Small intestine (tissue), 16 donors: ENCODE measurements around the gene SLC25A1. TPM values are rescaled to one million over a fixed set of nuclear protein-coding genes. Genes with fewer than 3 reads are reported as not detected.

Source experiments
- DNase-seq, 2 donors: peaks; one replicate each; pipeline versions ENCODE4 v3.0.0 to v3.0.0-alpha.2; 2013
- FAIRE-seq: peaks from 2 replicates; lab custom pipeline; 2012; peaks lifted over from hg19 to GRCh38; lab: Jason Lieb, UNC
- H3K27ac ChIP-seq, 3 donors: one replicate each; pipeline ENCODE4 v1.5.1; 2013; ENCODE audit warnings: low read length in 2 of 3, mild to moderate bottlenecking in 2 of 3, control low read depth in 1 of 3, inconsistent platforms in 1 of 3, low read depth in 1 of 3, moderate library complexity in 1 of 3
- H3K27me3 ChIP-seq, 3 donors: one replicate each; pipeline ENCODE4 v1.6.1; 2013; ENCODE audit warnings: low read length in 3 of 3, inconsistent platforms in 1 of 3; ENCODE audit not compliant: control insufficient read depth in 3 of 3, insufficient read depth in 3 of 3
- H3K36me3 ChIP-seq, 3 donors: one replicate each; pipeline ENCODE4 v1.6.1; 2013; ENCODE audit warnings: low read length in 3 of 3, inconsistent platforms in 1 of 3, low read depth in 1 of 3, mild to moderate bottlenecking in 1 of 3, moderate library complexity in 1 of 3; ENCODE audit not compliant: control insufficient read depth in 3 of 3, insufficient read depth in 2 of 3
- H3K4me1 ChIP-seq, 3 donors: one replicate each; pipeline ENCODE4 v1.6.1; 2013; ENCODE audit warnings: low read length in 2 of 3, inconsistent platforms in 1 of 3, low read depth in 1 of 3, mild to moderate bottlenecking in 1 of 3, moderate library complexity in 1 of 3; ENCODE audit not compliant: control insufficient read depth in 3 of 3, insufficient read depth in 2 of 3
- H3K4me3 ChIP-seq, 3 donors: one replicate each; pipeline ENCODE4 v1.5.1; 2013; ENCODE audit warnings: low read length in 3 of 3, control low read depth in 1 of 3, inconsistent platforms in 1 of 3, low read depth in 1 of 3, mild to moderate bottlenecking in 1 of 3, moderate library complexity in 1 of 3
- H3K9me3 ChIP-seq, 2 donors: one replicate each; pipeline ENCODE4 v1.6.1; 2013; ENCODE audit warnings: low read depth in 1 of 2, low read length in 1 of 2; ENCODE audit not compliant: control insufficient read depth in 2 of 2, insufficient read depth in 1 of 2
- WGBS, 3 donors: extraction: QIAGEN DNeasy Blood & Tissue Kit; methylation state at CpG; one replicate each; pipeline ENCODE4 v1.1.7; 2013; 5-methylcytosine and 5-hydroxymethylcytosine counted together
- long read RNA-seq, 10 donors: transcript quantifications; one replicate each; lab custom pipeline, GENCODE V29; 2026
- polyA plus RNA-seq, 4 donors: library from polyadenylated mRNA; stranded (reverse) in 3 of 4; unstranded in 1 of 4; fragments of 200-250 nt in 3 of 4; fragments of 120-200 nt in 1 of 4; gene quantifications; one replicate each; pipeline versions ENCODE4 v1.2.1 to v1.2.3, GENCODE V29; 2013
- donor health status: healthy with polysubstance abuse.
- donor health status: control.
- donor health status: control.
- donor health status: Bipolar disorder and iron deficiency.
- donor health status: healthy.

Gene SLC25A1
- 100 to 1,000 TPM; 116 to 227 (median 167) TPM for polyA plus RNA-seq
- long read RNA-seq, donor 1, transcript SLC25A1-201 (9 exons, 1,648 nt): major isoform, 125 of 151 reads
- long read RNA-seq, donor 1, partial matches to known transcripts: 22 of 151 reads
- long read RNA-seq, donor 1, other reads (novel, unspliced or antisense): 0 of 151 reads
- long read RNA-seq, donor 2, transcript SLC25A1-201 (9 exons, 1,648 nt): major isoform, 33 of 33 reads
- long read RNA-seq, donor 2, partial matches to known transcripts: 0 of 33 reads
- long read RNA-seq, donor 2, other reads (novel, unspliced or antisense): 0 of 33 reads
- long read RNA-seq, donor 3, transcript SLC25A1-201 (9 exons, 1,648 nt): major isoform, 40 of 49 reads
- long read RNA-seq, donor 3, partial matches to known transcripts: 9 of 49 reads
- long read RNA-seq, donor 3, other reads (novel, unspliced or antisense): 0 of 49 reads
- long read RNA-seq, donor 4, partial matches to known transcripts: 0 of 3 reads
- long read RNA-seq, donor 4, other reads (novel, unspliced or antisense): 0 of 3 reads
- long read RNA-seq, donor 5, transcript SLC25A1-201 (9 exons, 1,648 nt): major isoform, 15 of 15 reads
- long read RNA-seq, donor 5, partial matches to known transcripts: 0 of 15 reads
- long read RNA-seq, donor 5, other reads (novel, unspliced or antisense): 0 of 15 reads
- long read RNA-seq, donor 6, transcript SLC25A1-201 (9 exons, 1,648 nt): major isoform, 47 of 96 reads
- long read RNA-seq, donor 6, partial matches to known transcripts: 43 of 96 reads
- long read RNA-seq, donor 6, other reads (novel, unspliced or antisense): 0 of 96 reads
- long read RNA-seq, donor 7, transcript SLC25A1-201 (9 exons, 1,648 nt): major isoform, 15 of 16 reads
- long read RNA-seq, donor 7, partial matches to known transcripts: 0 of 16 reads
- long read RNA-seq, donor 7, other reads (novel, unspliced or antisense): 0 of 16 reads
- long read RNA-seq, donor 8, partial matches to known transcripts: 0 of 1 reads
- long read RNA-seq, donor 8, other reads (novel, unspliced or antisense): 0 of 1 reads
- long read RNA-seq, donor 9, transcript SLC25A1-201 (9 exons, 1,648 nt): major isoform, 18 of 25 reads
- long read RNA-seq, donor 9, partial matches to known transcripts: 6 of 25 reads
- long read RNA-seq, donor 9, other reads (novel, unspliced or antisense): 0 of 25 reads
- long read RNA-seq, donor 10, transcript SLC25A1-201 (9 exons, 1,648 nt): major isoform, 45 of 67 reads
- long read RNA-seq, donor 10, partial matches to known transcripts: 19 of 67 reads
- long read RNA-seq, donor 10, other reads (novel, unspliced or antisense): 0 of 67 reads

DNA sequence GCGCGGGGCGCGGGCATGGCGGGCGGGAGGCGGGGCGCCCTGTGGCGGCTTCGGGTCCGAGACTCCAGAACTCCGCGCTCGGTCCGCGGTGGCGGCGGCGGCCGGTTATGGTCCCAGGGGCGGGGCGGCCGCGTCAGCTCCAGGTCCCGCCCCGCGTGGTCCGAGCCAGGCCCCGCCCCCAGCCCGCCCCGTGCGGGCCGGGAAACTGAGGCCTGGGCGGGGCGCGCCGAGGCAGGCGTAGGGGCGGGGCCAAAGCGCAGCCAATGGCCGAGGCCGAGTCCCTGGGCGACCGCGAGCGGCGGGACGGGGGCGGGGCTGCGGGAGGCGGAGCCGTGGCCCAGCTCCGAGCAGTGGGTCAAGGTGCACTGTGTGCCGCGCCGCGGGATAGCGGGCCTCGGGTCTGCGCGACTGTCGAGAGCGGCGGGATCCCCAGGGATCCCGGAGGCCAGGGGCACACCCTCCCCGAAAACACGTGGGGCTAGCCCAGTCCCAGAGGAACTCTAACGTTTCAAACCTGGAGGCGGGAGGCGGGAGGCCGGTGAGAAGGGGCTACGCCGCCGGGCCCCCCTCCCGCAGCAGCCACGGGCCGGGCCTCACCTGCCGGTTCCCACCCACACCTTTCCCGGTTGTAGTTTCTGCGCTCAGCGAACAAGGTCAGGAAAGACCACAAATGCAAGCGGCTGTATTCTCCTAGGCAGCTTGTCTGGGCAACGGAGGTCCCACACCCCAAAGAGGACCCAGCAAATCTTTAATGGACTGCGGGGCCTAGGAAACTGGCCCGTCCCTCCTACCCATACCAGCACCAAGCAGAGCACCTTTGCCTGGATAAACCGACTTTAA, at the start of gene SLC25A1:
SLC25A1 (minus strand) TSS at position 80 of the 840 bp plus-strand sequence; CDS start at position 17, 63 bp downstream.
- FAIRE-seq (no peak), DNase-seq (peak; percentile 94 to 97)
- H3K27me3 ChIP-seq: no peaks in the 10 kb centered on the region
- 0 to 1% (median 1%) methylated on average over 62 to 86 of the region's 86 CpGs for WGBS, 3 donors
- H3K27ac ChIP-seq: peak within 1 kb of the TSS; percentile 91 to 100 (median 98)
- no peaks in the 10 kb centered on the region for H3K9me3 ChIP-seq
- peak within 1 kb of the TSS; percentile 80 to 92 (median 80) for H3K4me3 ChIP-seq
- H3K4me1 ChIP-seq: peaks cover 3 to 42% (median 3%) of the 10 kb centered on the region in 3 donors
- H3K36me3 ChIP-seq: peaks cover 0 to 38% (median 0%) of the 10 kb centered on the region in 3 donors

DNA sequence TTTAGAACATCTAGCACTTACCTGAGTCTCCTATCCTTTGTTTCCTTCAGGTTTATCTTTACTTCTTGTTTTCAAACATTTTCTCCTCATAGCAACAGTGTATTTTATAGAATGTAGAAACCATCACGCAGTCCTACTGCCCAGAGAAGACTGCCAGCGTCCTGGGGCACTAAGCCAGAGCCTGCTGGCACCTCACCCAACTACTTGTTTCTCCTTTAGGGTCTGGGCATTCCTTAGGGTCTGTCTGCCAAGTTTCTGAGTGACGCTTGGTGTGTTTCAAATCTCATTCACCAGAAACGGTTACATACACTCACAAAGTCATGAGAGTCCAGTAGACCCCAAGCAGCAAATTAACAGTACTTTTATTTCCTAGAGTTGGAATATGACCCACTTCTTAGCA, 49.6 kb upstream of the SLC25A1 start:
- Histone ChIP-seq H3K27ac (no peak overlapping the region), H3K27me3 (no peaks in the 10 kb centered on the region), H3K36me3 (peaks cover 0 to 3% (median 0%) of the 10 kb centered on the region in 3 donors), H3K4me1 (no peaks in the 10 kb centered on the region), H3K9me3 (no peaks in the 10 kb centered on the region), H3K4me3 (no peak overlapping the region)
- DNase-seq: no peak
- no peak for FAIRE-seq
- 80 to 89% (median 80%) methylated on average over 4 of the region's 4 CpGs for WGBS, 3 donors

DNA sequence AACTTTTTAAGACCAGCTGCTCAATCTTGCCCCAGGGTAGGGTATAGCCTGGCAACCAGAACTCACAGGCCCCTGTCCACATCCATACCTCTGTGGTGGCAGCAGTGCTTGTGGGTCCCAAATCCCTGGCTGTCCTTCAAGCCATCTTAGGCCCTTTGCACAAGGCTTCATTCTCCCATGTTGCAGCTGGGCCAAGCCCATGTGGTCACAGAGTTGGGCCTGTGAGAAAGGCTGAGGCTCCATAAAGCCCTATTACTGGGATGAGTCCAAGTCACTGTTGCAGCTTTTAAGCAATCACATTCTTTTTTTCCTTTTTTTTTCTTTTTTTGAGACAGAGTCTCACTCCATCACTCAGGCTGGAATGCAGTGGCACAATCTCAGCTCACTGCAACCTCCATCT, 47.9 kb upstream of the SLC25A1 start:
- Histone ChIP-seq H3K4me1 (no peaks in the 10 kb centered on the region), H3K4me3 (no peak overlapping the region), H3K27ac (no peak overlapping the region), H3K9me3 (no peaks in the 10 kb centered on the region), H3K36me3 (peaks cover 0 to 10% (median 0%) of the 10 kb centered on the region in 3 donors), H3K27me3 (no peaks in the 10 kb centered on the region)
- FAIRE-seq: no peak
- DNase-seq: no peak

DNA sequence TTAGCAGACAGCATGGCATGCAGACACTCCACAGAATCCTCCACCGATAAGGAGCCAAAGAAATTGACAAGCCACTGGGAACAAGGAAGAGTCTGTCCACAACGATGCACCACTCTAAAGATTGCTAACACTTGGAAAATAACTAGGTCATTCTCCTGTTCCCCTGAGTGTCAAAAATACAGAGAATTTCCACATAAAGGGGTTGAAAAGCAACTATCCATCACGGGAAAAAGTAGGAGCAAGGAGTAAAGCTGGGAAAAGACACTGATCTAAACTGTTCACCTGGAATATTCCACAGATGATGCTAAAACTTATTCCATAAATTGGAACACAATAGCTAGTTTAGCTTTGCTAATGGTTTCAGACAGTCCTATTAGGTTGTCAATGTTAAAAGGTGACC, 47.0 kb upstream of the SLC25A1 start:
- DNase-seq: no peak
- H3K9me3 ChIP-seq: no peaks in the 10 kb centered on the region
- no peak for FAIRE-seq
- H3K27me3 ChIP-seq: no peaks in the 10 kb centered on the region
- peaks cover 0 to 16% (median 0%) of the 10 kb centered on the region in 3 donors for H3K36me3 ChIP-seq
- no peaks in the 10 kb centered on the region for H3K4me1 ChIP-seq
- WGBS, 3 donors: 86 to 90% (median 89%) methylated on average over 3 of the region's 3 CpGs
- H3K27ac ChIP-seq: no peak overlapping the region
- H3K4me3 ChIP-seq: no peak overlapping the region

DNA sequence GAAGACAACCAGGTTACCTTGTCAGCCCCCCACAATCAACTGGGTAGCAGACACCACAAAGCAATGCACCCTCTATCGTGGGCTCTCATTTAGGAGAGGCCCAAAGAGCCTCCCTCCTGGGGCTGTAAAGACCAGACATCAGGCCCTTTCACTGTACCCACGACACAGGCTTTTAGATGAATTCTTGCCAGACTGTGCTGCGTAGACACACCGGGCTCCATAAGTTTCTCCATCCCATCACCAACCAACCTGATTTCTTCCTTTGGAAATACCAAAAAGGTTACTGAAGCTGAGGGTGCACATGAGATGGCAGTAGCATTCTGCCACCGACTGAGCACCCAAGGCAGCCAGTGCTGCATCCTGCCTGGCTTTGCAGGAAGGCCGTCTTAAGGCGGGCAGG, 46.4 kb upstream of the SLC25A1 start:
- H3K27ac ChIP-seq: no peak overlapping the region
- no peaks in the 10 kb centered on the region for H3K27me3 ChIP-seq
- H3K36me3 ChIP-seq: peaks cover 0 to 18% (median 0%) of the 10 kb centered on the region in 3 donors
- H3K9me3 ChIP-seq: no peaks in the 10 kb centered on the region
- WGBS, 3 donors: 91 to 94% (median 92%) methylated on average over 7 of the region's 7 CpGs
- no peaks in the 10 kb centered on the region for H3K4me1 ChIP-seq
- FAIRE-seq: no peak
- no peak for DNase-seq
- H3K4me3 ChIP-seq: no peak overlapping the region

DNA sequence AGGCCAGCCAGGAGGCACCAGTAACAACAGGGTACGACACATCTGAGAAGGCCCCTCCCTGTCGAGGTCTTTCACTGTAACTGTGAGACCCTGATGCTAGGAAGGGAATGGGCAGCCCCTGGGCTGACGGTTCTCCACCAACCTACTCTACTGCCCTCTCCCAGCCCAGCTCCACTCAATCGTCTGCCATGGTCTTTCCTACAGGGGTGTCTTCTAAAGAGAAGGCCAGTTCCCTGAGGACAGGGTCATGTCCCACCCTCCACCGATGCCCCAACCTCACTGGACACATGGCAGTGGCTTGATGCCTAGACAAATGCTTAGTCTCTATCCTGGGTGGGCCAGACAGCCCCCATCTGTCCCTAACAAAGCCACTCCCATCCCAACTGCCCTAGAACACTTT, 46.0 kb upstream of the SLC25A1 start:
- 81 to 96% (median 88%) methylated on average over 5 of the region's 5 CpGs for WGBS, 3 donors
- DNase-seq (no peak), FAIRE-seq (no peak)
- no peaks in the 10 kb centered on the region for H3K9me3 ChIP-seq
- no peaks in the 10 kb centered on the region for H3K4me1 ChIP-seq
- no peak overlapping the region for H3K4me3 ChIP-seq
- peaks cover 0 to 18% (median 0%) of the 10 kb centered on the region in 3 donors for H3K36me3 ChIP-seq
- no peak overlapping the region for H3K27ac ChIP-seq
- H3K27me3 ChIP-seq: no peaks in the 10 kb centered on the region

DNA sequence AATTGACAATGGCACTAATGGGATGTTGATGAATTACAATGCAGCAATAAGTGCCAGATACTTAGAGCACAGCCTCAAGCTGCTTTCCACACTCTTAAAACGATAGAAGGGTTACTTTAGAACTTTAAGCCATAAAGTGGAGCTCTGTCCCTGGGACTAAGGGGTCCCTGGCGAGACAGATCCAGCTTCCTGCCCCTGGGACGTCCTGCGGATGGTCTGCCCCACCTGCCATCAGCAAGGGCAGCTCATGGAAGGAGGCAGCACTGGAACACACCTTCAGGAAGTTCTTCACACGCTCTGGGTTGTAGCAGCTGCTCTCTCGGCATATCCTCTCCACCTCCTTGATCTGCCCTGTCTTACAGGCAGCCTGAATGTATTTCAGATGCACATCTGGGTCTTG, 45.1 kb upstream of the SLC25A1 start:
- Histone ChIP-seq H3K4me3 (no peak overlapping the region), H3K27ac (no peak overlapping the region), H3K36me3 (peaks cover 0 to 18% (median 0%) of the 10 kb centered on the region in 3 donors), H3K4me1 (no peaks in the 10 kb centered on the region), H3K27me3 (no peaks in the 10 kb centered on the region), H3K9me3 (no peaks in the 10 kb centered on the region)
- DNase-seq (no peak), FAIRE-seq (no peak)
- 79 to 81% (median 79%) methylated on average over 6 of the region's 6 CpGs for WGBS, 3 donors
